LHCN-M2 (cell line): ENCODE results near the gene NFATC2IP. TPM values are rescaled to one million over a fixed set of nuclear protein-coding genes. Genes with fewer than 3 reads are reported as not detected.
"Not testable (repeated sequence)": the region's sequence is repeated elsewhere in the genome, so short reads cannot be mapped to it uniquely, and the experiment has no call there.

ENCODE experiments used
- DNase-seq: peaks from one replicate; pipeline ENCODE4 v3.0.0-alpha.2; 2012; ENCODE audit warnings: low read depth
- total RNA-seq: library from RNA; depleted of rRNA; stranded (reverse); fragments of >200 nt; gene quantifications from 2 replicates; pipeline ENCODE4 v1.2.3, GENCODE V29; 2014; rRNA removed

The NFATC2IP gene
- total RNA-seq, 1 experiment from 2014 or later, result 26.6 TPM

DNA sequence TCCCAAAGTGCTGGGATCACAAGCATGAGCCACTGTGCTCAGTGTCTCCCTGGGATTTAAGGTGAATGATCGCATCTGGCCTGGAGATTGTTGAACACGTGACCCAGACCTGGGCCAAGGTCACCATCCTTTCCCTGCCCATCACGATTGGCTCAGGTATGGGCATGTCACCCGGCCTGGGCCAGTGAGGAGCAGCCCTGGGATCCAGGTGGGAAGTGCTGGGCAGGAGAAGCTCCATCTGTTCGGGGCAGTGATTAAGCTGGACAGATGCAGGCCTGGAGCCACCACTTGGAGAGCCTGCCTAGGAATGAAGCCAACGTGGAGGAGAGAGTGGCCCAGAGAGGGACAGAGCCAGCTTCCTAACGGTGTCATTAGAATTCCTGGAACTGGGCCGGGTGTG, 41.0 kb downstream of the NFATC2IP start:
- DNase-seq, result no peak

DNA sequence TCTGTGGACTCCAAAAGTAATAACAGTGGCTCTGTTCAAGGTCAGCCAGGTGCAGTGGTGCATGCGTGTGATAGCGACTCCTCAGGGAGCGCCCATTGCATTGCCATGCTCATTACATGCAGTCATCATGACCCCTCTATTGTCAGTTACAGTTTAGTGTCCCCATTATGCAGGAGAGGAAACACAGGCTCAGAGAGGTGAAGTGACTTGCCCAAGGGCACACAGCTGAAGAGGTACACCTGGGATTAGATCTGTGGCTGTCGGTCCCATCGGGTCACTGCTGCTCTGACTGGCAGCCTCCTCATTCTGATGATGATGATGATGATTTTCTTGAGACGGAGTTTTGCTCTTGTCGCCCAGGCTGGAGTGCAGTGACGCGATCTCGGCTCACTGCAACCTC, 41.8 kb downstream of the NFATC2IP start:
- no peak for DNase-seq

GRCh38 chr16:28998837-28999236, 48.1 kb downstream of the NFATC2IP start:
- no peak for DNase-seq

DNA sequence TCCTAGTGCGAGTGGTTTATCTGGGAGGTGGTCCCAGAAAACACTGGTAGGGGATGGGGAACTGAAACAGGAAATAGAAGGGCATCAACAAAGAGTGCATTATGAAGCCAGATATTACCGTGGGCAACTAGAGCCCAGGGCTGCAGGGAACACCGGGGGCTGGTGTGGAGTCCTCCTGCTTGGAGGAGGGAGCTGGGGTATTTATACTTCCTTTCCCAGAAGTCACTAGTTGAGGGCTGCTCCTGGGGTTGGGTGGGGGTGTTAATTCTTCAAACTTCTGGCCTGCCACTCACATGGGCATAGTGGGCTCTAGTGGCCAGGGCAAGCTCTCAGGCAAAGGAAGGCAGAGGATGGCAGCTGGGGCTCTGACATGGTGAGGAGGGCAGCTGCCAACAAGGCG, 48.8 kb downstream of the NFATC2IP start:
- DNase-seq, result no peak

GRCh38 chr16:29000019-29000418, 49.3 kb downstream of the NFATC2IP start:
- no peak for DNase-seq

GRCh38 chr16:29004496-29005139, 53.9 kb downstream of the NFATC2IP start:
- DNase-seq, result not testable (repeated sequence)

DNA sequence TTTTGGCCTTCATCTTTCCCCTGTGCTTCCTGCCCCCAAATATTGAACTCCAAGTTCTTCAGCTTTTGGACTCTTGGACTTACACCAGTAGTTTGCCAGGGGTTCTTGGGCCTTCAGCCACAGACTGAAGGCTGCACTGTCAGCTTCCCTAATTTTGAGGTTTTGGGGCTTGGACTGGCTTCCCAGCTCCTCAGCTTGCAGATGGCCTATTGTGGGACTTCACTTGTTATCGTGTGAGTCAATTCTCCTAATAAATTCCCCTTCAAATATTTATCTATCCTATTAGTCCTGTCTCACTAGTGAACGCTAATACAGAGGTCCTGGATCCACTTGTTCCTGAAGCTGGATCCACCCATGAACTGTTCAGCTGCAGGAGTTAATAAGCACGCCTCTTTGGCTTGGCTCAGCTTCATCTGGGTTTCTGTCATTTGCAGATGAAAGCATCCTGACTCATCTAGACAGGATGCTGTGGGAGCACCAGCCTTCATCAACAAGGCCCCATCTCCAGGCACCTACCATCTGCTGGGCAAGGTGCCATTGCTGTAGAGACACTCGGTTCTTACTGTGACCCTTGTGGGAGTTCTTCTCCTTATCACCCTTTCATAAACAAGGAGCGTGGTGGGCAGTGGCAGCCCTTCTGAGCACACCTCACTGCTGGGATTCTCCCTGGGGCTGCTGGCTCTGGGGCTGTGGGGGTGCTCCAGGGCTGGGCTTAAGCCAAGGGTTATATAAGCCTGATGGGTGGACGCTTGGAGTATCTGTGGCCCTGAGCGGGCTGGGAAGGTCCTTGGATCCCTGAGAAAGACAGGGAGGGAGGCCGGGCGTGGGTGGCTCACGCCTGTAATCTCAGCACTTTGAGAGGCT, 57.2 kb downstream of the NFATC2IP start:
- peak; percentile 62 for DNase-seq

DNA sequence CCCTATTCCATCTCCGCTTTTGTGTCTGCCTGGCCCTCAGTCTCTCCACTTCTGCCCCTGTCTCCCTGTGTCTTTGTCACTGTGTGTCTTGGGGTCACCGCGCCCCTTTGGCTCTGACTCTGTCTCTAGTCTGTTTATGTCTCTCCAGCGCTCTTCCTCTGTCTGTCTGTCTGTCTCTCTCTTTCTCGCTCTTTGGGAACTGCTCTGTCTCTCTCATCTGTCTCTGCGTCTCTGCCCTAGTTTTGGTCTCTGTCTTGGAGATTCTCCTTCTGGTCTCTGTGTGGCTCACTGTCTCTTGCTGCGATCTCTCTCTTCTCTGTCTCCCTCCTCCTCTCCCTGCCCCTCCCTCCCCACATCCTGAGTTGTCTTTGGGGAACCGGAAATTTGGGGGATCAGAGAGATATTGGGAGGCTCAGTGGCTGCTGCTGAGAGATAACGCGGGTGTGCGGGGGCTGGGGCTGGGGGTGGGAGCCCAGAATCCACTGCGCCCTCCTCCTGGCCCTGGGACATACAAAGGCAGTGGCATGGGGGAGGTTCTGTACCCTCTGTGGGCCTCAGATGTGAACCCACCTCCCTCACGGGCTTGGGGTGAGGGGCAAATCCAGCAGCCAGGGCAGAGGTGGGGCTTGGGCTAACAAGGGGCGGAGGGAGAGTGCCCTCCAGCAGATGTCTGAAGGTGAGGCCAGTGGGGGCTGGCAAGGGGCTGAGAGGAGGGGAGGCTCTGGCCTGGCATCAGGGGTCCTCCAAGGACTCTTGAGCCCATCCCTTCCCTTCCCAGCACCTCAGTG, 58.5 kb downstream of the NFATC2IP start:
- no peak for DNase-seq

DNA sequence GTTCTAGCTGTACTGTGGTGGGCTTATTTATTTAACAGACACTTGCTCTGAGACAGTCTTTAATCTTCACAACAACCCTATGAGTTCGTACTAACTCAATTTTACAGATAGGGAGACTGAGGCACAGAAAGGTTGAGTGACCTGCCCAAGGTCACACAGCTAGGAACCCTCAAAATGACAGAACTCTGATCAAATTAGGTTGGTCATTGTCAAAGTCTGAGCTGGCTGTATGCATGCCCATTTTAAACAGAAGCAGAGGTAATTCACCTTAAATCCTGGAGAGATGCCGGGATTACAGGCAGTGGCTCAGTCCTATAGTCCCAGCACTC, 59.1 kb downstream of the NFATC2IP start:
- DNase-seq, result no peak

GRCh38 chr16:29011112-29011511, 60.4 kb downstream of the NFATC2IP start:
- no peak for DNase-seq

- no peak for DNase-seq
Measured at GRCh38 chr16:29011851-29012250, 61.1 kb downstream of the NFATC2IP start.

GRCh38 chr16:29012913-29013553, 62.3 kb downstream of the NFATC2IP start:
- DNase-seq, result no peak

DNA sequence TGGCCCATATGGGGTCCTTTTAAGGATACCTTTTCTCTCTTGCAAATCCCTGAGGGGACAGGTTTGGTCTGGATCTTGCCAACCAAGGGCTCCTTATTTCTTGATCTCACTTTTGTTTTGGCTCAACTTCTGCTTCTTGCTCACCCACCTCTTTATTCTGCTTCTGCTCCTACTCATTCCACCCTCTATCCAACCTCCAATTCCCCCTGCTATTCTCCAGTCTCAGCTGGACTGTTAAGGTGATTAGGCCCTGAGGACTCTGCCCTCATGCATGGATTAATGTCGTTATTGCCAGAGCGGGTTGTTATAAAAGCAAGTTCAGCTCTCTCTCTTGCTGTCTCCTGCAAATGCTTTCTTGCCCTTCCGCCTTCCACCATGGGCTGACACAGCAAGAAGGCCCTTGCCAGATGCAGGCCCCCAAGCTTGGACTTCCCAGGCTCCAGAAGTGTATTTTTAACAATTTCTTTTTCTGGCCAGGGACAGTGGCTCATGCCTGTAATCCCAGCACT, 63.9 kb downstream of the NFATC2IP start:
- no peak for DNase-seq

Other genes with a start within 250 kb of the NFATC2IP start
- 108 and 119 TPM in 2 replicates for gene EIF3C, start 239.5 kb upstream of the NFATC2IP start, total RNA-seq
- 0.46 TPM in 1 of 2 replicates, not detected in the other for gene NPIPB9, start 199.2 kb upstream of the NFATC2IP start, total RNA-seq
- gene ATXN2L, start 127.9 kb upstream of the NFATC2IP start, total RNA-seq, result 41.7 and 54.5 TPM in 2 replicates
- gene TUFM, start 104.6 kb upstream of the NFATC2IP start, total RNA-seq, result 147 and 166 TPM in 2 replicates
- 28.4 and 29.3 TPM in 2 replicates for gene SH2B1, start 87.1 kb upstream of the NFATC2IP start, total RNA-seq
- 0.92 and 0.96 TPM in 2 replicates for gene ATP2A1, start 72.4 kb upstream of the NFATC2IP start, total RNA-seq
- gene RABEP2, start 25.7 kb upstream of the NFATC2IP start, total RNA-seq, result 50.6 and 72.0 TPM in 2 replicates
- not detected in 2 replicates for gene CD19, start 19.0 kb upstream of the NFATC2IP start, total RNA-seq
- 23.6 and 26.1 TPM in 2 replicates for gene SPNS1, start 23.8 kb downstream of the NFATC2IP start, total RNA-seq
- gene LAT, start 34.1 kb downstream of the NFATC2IP start, total RNA-seq, result 1.2 and 1.8 TPM in 2 replicates